Liver (tissue), 9 donors: ENCODE measurements around the gene GMPR2. TPM values are rescaled to one million over a fixed set of nuclear protein-coding genes. Genes with fewer than 3 reads are reported as not detected.

Experiments used
- DNase-seq: peaks from one replicate; pipeline ENCODE4 v3.0.0-alpha.2; 2017; ENCODE audit warnings: low spot score
- H3K27ac ChIP-seq, 2 donors: one replicate each; pipeline ENCODE4 v1.7.0; 2013; ENCODE audit warnings: inconsistent platforms in 2 of 2, low read length in 2 of 2, control low read depth in 1 of 2, low read depth in 1 of 2, mild to moderate bottlenecking in 1 of 2
- H3K27me3 ChIP-seq, 4 donors: one replicate each; pipeline versions ENCODE4 v1.6.1 to v1.7.0; 2013; ENCODE audit warnings: low read length in 3 of 4, inconsistent platforms in 1 of 4, mild to moderate bottlenecking in 1 of 4, moderate library complexity in 1 of 4; ENCODE audit not compliant: control insufficient read depth in 4 of 4, insufficient read depth in 4 of 4
- H3K36me3 ChIP-seq, 4 donors: one replicate each; pipeline versions ENCODE4 v1.6.1 to v1.7.0; 2013; ENCODE audit warnings: low read length in 3 of 4, mild to moderate bottlenecking in 3 of 4, low read depth in 1 of 4, moderate library complexity in 1 of 4; ENCODE audit not compliant: control insufficient read depth in 4 of 4, insufficient read depth in 3 of 4
- H3K4me1 ChIP-seq, 4 donors: one replicate each; pipeline versions ENCODE4 v1.6.1 to v1.7.0; 2013; ENCODE audit warnings: low read length in 3 of 4, mild to moderate bottlenecking in 3 of 4, moderate library complexity in 1 of 4; ENCODE audit not compliant: control insufficient read depth in 4 of 4, insufficient read depth in 4 of 4
- H3K4me3 ChIP-seq, 3 donors: one replicate each; pipeline versions ENCODE4 v1.6.1 to v1.7.0; 2013; ENCODE audit warnings: low read length in 3 of 3, control low read depth in 1 of 3, low read depth in 1 of 3, mild to moderate bottlenecking in 1 of 3
- H3K9ac ChIP-seq, 2 donors: one replicate each; pipeline ENCODE4 v1.7.0; 2013; ENCODE audit warnings: low read length in 2 of 2, mild to moderate bottlenecking in 2 of 2, moderate library complexity in 2 of 2, control low read depth in 1 of 2, low read depth in 1 of 2
- H3K9me3 ChIP-seq, 4 donors: one replicate each; pipeline versions ENCODE4 v1.6.1 to v1.7.0; 2013; ENCODE audit warnings: low read length in 3 of 4; ENCODE audit not compliant: control insufficient read depth in 4 of 4
- ATF3 ChIP-seq: IDR thresholded peaks from 2 replicates; pipeline ENCODE4 v1.6.1; 2016; ENCODE audit warnings: antibody characterized with exemption
- CTCF ChIP-seq: fragments of 150-350 bp; IDR thresholded peaks from 2 replicates; pipeline ENCODE4 v1.5.1; 2017; ENCODE audit warnings: improper control_type of control experiment, low read depth, low read length; ENCODE audit not compliant: missing input control
- EGR1 ChIP-seq, 2 donors: IDR thresholded peaks; 2 replicates each; pipeline ENCODE4 v1.6.1; 2016 to 2018; ENCODE audit warnings: antibody characterized with exemption in 2 of 2, low read depth in 2 of 2
- FOXA1 ChIP-seq: IDR thresholded peaks from 2 replicates; pipeline ENCODE4 v1.6.1; 2016; ENCODE audit warnings: antibody characterized with exemption
- FOXA2 ChIP-seq: IDR thresholded peaks from 2 replicates; pipeline ENCODE4 v1.6.1; 2016; ENCODE audit warnings: antibody characterized with exemption
- GABPA ChIP-seq, 2 donors: IDR thresholded peaks in 1 of 2; conservative IDR thresholded peaks in 1 of 2; 2 replicates each; pipeline ENCODE4 v1.6.1; 2016; ENCODE audit warnings: antibody characterized with exemption in 2 of 2, mild to moderate bottlenecking in 1 of 2, moderate library complexity in 1 of 2
- HNF4A ChIP-seq, 2 donors: conservative IDR thresholded peaks; 2 replicates each; pipeline ENCODE4 v1.6.1; 2016; ENCODE audit warnings: antibody characterized with exemption in 2 of 2, mild to moderate bottlenecking in 2 of 2
- HNF4G ChIP-seq: IDR thresholded peaks from 2 replicates; pipeline ENCODE4 v1.6.1; 2016; ENCODE audit warnings: antibody characterized with exemption
- JUND ChIP-seq, 2 donors: IDR thresholded peaks; 2 replicates each; pipeline ENCODE4 v1.6.1; 2016; ENCODE audit warnings: antibody characterized with exemption in 2 of 2
- MAX ChIP-seq: IDR thresholded peaks from 2 replicates; pipeline ENCODE4 v1.6.1; 2016; ENCODE audit warnings: antibody characterized with exemption
- NR2F2 ChIP-seq: IDR thresholded peaks from 2 replicates; pipeline ENCODE4 v1.6.1; 2016; ENCODE audit warnings: antibody characterized with exemption
- RAD21 ChIP-seq, 2 donors: IDR thresholded peaks; 2 replicates each; pipeline ENCODE4 v1.6.1; 2016; ENCODE audit warnings: antibody characterized with exemption in 2 of 2, mild to moderate bottlenecking in 2 of 2
- REST ChIP-seq: IDR thresholded peaks from 2 replicates; pipeline ENCODE4 v1.6.1; 2016; ENCODE audit warnings: antibody characterized with exemption, mild to moderate bottlenecking
- RXRA ChIP-seq, 2 donors: IDR thresholded peaks; 2 replicates each; pipeline ENCODE4 v1.6.1; 2017 to 2018; ENCODE audit warnings: antibody characterized with exemption in 2 of 2, mild to moderate bottlenecking in 1 of 2
- SP1 ChIP-seq: IDR thresholded peaks from 2 replicates; pipeline ENCODE4 v1.6.1; 2018; ENCODE audit warnings: antibody characterized with exemption, mild to moderate bottlenecking
- TAF1 ChIP-seq: conservative IDR thresholded peaks from 2 replicates; pipeline ENCODE4 v1.6.1; 2016; ENCODE audit warnings: antibody characterized with exemption, mild to moderate bottlenecking
- YY1 ChIP-seq: IDR thresholded peaks from 2 replicates; pipeline ENCODE4 v1.6.1; 2016; ENCODE audit warnings: antibody characterized with exemption, mild to moderate bottlenecking
- ZBTB33 ChIP-seq: IDR thresholded peaks from 2 replicates; pipeline ENCODE4 v1.6.1; 2016; ENCODE audit warnings: antibody characterized with exemption
- WGBS: extraction: QIAGEN DNeasy Blood & Tissue Kit; methylation state at CpG from one replicate; pipeline ENCODE4 v1.1.7; 2013; 5-methylcytosine and 5-hydroxymethylcytosine counted together
- polyA plus RNA-seq, 2 donors: library from polyadenylated mRNA; stranded (reverse) in 1 of 2; unstranded in 1 of 2; fragments of 200-250 nt in 1 of 2; fragments of >200 nt in 1 of 2; fragmentation: Nextera tagmentation in 1 of 2; extraction: Ambion mirVana in 1 of 2; gene quantifications; one replicate each; pipeline versions ENCODE4 v1.2.1 to v1.2.3, GENCODE V29; 2013 to 2015
- total RNA-seq, 2 donors: library from RNA; depleted of rRNA; stranded (reverse); fragments of >200 nt; gene quantifications; one replicate each; pipeline ENCODE4 v1.2.3, GENCODE V29; 2014
- donor health status: healthy.
- donor health status: healthy.
- donor health status: healthy.
- donor health status: healthy.
- donor health status: healthy.

The GMPR2 gene
- total and polyA plus RNA-seq, 4 donors, result 28.6 to 42.7 (median 32.4) TPM

GRCh38 chr14:24207625-24208024 lies 25.1 kb upstream of the GMPR2 start:
- no peak for TF ChIP-seq HNF4A (conservative IDR thresholded peaks at IDR 0.05)
- no peak for TF ChIP-seq RXRA (IDR thresholded peaks at IDR 0.05)
- no peak for TF ChIP-seq FOXA2
- no peak for TF ChIP-seq REST
- no peak for TF ChIP-seq ATF3
- TF ChIP-seq NR2F2, result no peak
- no peak for TF ChIP-seq TAF1
- TF ChIP-seq GABPA (IDR thresholded peaks at IDR 0.05 in 1 of 2, conservative IDR thresholded peaks at IDR 0.05 in 1 of 2), result no peak
- no peak for TF ChIP-seq EGR1 (IDR thresholded peaks at IDR 0.05; ENCODE audit: low read depth in 2 of 2)
- TF ChIP-seq SP1, result no peak
- TF ChIP-seq CTCF, result no peak
- no peak for TF ChIP-seq HNF4G
- TF ChIP-seq MAX, result no peak
- TF ChIP-seq FOXA1, result no peak
- TF ChIP-seq YY1, result no peak
- no peak for TF ChIP-seq JUND (IDR thresholded peaks at IDR 0.05)
- TF ChIP-seq RAD21 (IDR thresholded peaks at IDR 0.05), result no peak
- no peak for TF ChIP-seq ZBTB33
- no peak overlapping the region for H3K27ac ChIP-seq
- no peaks in the 10 kb centered on the region for H3K4me1 ChIP-seq
- H3K9ac ChIP-seq, result no peak overlapping the region
- H3K27me3 ChIP-seq, result no peaks in the 10 kb centered on the region
- H3K4me3 ChIP-seq, result no peak overlapping the region
- no peak for DNase-seq
- peaks cover 12 to 36% (median 22%) of the 10 kb centered on the region in 4 donors for H3K36me3 ChIP-seq
- no peaks in the 10 kb centered on the region for H3K9me3 ChIP-seq
- 98% methylated on average over 2 of the region's 2 CpGs for WGBS
